Measurements from ENCODE around the gene ACTL10. TPM values are rescaled to one million over a fixed set of nuclear protein-coding genes. Genes with fewer than 3 reads are reported as not detected.

ACTL10 gene
- total RNA-seq, 1 donor from 2014 or later = 1.1 TPM

DNA sequence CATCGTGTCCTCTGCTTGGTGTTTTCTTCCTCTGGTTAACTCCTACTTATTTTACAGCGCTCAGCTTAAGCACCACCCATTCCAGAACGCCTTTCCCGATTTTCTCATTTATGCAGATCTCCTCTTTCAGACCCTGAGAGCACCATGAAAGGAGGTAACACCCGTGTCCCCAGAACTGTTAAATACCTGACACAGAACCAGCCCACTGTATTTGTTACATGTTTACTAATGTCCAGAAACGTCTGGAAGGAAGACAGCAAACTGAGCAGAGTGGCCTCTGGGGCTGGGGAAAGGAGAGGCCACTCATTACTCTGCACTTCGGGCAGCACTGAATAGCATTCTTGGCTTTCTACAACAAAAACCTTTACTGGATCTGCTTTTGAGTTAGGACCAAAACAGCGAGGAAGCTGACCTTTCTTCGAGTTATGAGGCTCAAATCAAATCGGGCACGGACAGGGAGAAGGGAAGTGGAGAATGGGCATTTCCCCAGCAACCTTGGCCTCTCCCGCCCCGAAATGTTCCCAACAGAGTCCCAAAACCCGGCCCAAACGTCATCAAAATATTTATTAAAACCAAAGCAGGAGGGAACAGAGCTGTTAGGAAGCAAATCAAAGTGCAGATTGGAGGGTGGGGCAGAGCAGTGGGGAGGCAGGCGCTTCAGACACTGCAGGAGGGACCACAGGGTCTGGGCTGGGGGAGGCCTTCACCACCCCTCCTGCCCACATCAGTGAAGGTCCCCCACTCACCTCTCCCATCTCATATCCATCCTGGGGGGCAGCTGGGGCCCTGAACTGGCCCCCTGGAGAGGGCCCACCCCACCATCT, 8.6 kb downstream of the ACTL10 start:
- FAIRE-seq = no peak
- Mint-ChIP-seq H3K27ac (ENCODE audit: unreplicated experiment) (no peak overlapping the region), H3K27me3 (ENCODE audit: low read depth, unreplicated experiment) (peaks cover 7% of the 10 kb centered on the region)

DNA sequence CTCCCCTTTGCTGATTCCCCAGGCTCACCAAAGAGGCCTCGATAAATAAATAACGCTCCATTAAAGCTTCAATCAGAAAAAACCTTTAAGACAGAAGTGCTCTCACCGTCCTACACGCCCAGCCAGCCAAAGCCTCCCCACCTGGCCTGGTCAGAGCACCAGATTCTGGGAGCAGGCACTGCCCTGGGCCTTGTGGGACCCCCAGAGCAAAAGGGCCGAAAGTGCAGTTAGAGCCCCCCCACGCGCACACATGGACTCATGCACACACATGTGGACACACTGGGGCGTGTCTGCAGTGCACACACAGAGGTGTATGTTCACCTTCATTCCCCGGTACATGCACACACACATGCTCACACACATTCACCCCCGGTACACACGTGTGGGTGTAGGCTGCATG, 9.4 kb downstream of the ACTL10 start:
- Mint-ChIP-seq H3K36me3 (ENCODE audit: low read depth, unreplicated experiment) (peaks cover 10% of the 10 kb centered on the region), H3K4me3 (ENCODE audit: unreplicated experiment) (no peak overlapping the region), H3K9me3 (ENCODE audit: unreplicated experiment) (no peaks in the 10 kb centered on the region), H3K4me1 (ENCODE audit: low read depth, unreplicated experiment) (peaks cover 3% of the 10 kb centered on the region), H3K27ac (ENCODE audit: unreplicated experiment) (no peak overlapping the region), H3K27me3 (ENCODE audit: low read depth, unreplicated experiment) (peaks cover 9% of the 10 kb centered on the region)
- no peaks in the 10 kb centered on the region for H3K36me3 ChIP-seq (ENCODE audit: insufficient read depth, low read length)
- FAIRE-seq (no peak), DNase-seq (ENCODE audit: low read depth) (no peak)
- H3K27me3 ChIP-seq (ENCODE audit: insufficient read depth, low read length) = no peaks in the 10 kb centered on the region
- H2AFZ ChIP-seq (ENCODE audit: low read depth, low read length) = no peak overlapping the region
- no peak overlapping the region for H3K27ac ChIP-seq (ENCODE audit: low read depth, low read length)
- H3K9me3 ChIP-seq (ENCODE audit: insufficient read depth, low read depth, low read length) = no peaks in the 10 kb centered on the region
- peaks cover 2% of the 10 kb centered on the region for H3K79me2 ChIP-seq (ENCODE audit: insufficient read depth, low read length)
- TF ChIP-seq EZH2 (IDR thresholded peaks at IDR 0.05; ENCODE audit: insufficient read depth, low read length) = no peak
- TF ChIP-seq, protein P1, sequence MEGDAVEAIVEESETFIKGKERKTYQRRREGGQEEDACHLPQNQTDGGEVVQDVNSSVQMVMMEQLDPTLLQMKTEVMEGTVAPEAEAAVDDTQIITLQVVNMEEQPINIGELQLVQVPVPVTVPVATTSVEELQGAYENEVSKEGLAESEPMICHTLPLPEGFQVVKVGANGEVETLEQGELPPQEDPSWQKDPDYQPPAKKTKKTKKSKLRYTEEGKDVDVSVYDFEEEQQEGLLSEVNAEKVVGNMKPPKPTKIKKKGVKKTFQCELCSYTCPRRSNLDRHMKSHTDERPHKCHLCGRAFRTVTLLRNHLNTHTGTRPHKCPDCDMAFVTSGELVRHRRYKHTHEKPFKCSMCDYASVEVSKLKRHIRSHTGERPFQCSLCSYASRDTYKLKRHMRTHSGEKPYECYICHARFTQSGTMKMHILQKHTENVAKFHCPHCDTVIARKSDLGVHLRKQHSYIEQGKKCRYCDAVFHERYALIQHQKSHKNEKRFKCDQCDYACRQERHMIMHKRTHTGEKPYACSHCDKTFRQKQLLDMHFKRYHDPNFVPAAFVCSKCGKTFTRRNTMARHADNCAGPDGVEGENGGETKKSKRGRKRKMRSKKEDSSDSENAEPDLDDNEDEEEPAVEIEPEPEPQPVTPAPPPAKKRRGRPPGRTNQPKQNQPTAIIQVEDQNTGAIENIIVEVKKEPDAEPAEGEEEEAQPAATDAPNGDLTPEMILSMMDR (IDR thresholded peaks at IDR 0.05; ENCODE audit: insufficient read depth, low read depth, low read length) = no peak
- no peak overlapping the region for H3K4me2 ChIP-seq (ENCODE audit: low read length)
- no peak overlapping the region for H3K4me3 ChIP-seq (ENCODE audit: insufficient read depth, low read depth, low read length)
- no peak overlapping the region for H3K9ac ChIP-seq (ENCODE audit: low read length)
- peaks cover 35% of the 10 kb centered on the region for H4K20me1 ChIP-seq (ENCODE audit: insufficient read depth, low read length)
- peaks cover 29% of the 10 kb centered on the region for H3K4me1 ChIP-seq (ENCODE audit: insufficient read depth, low read length)

More for the DNA sequence above, 8.6 kb downstream of the ACTL10 start:
- Histone ChIP-seq H3K27ac (ENCODE audit: low read depth, low read length) (no peak overlapping the region), H3K9ac (ENCODE audit: low read length) (peak overlapping the region; percentile 78), H3K4me2 (ENCODE audit: low read length) (peak overlapping the region; percentile 99), H3K4me3 (ENCODE audit: insufficient read depth, low read depth, low read length) (peak overlapping the region; percentile 65), H3K27me3 (ENCODE audit: insufficient read depth, low read length) (no peaks in the 10 kb centered on the region), H4K20me1 (ENCODE audit: insufficient read depth, low read length) (peaks cover 29% of the 10 kb centered on the region), H3K79me2 (ENCODE audit: insufficient read depth, low read length) (peaks cover 2% of the 10 kb centered on the region), H3K4me1 (ENCODE audit: insufficient read depth, low read length) (peaks cover 34% of the 10 kb centered on the region), H2AFZ (ENCODE audit: low read depth, low read length) (peak overlapping the region; percentile 92), H3K9me3 (ENCODE audit: insufficient read depth, low read depth, low read length) (no peaks in the 10 kb centered on the region), H3K36me3 (ENCODE audit: insufficient read depth, low read length) (no peaks in the 10 kb centered on the region)
- peak overlapping the region; percentile 78 for H3K4me3 Mint-ChIP-seq (ENCODE audit: unreplicated experiment)
- H3K4me1 Mint-ChIP-seq (ENCODE audit: low read depth, unreplicated experiment) = peaks cover 3% of the 10 kb centered on the region
- peaks cover 13% of the 10 kb centered on the region for H3K36me3 Mint-ChIP-seq (ENCODE audit: low read depth, unreplicated experiment)
- no peaks in the 10 kb centered on the region for H3K9me3 Mint-ChIP-seq (ENCODE audit: unreplicated experiment)
- TF ChIP-seq, protein P1 (IDR thresholded peaks at IDR 0.05; ENCODE audit: insufficient read depth, low read depth, low read length) = no peak
- TF ChIP-seq EZH2 (IDR thresholded peaks at IDR 0.05; ENCODE audit: insufficient read depth, low read length) = no peak
- no peak for DNase-seq (ENCODE audit: low read depth)

Measured in astrocyte (in vitro differentiated cells and primary cell).